ENCODE results near the gene CLIP1.
"Not testable (repeated sequence)": the region's sequence is repeated elsewhere in the genome, so short reads cannot be mapped to it uniquely, and the experiment has no call there.

CLIP1 gene

DNA sequence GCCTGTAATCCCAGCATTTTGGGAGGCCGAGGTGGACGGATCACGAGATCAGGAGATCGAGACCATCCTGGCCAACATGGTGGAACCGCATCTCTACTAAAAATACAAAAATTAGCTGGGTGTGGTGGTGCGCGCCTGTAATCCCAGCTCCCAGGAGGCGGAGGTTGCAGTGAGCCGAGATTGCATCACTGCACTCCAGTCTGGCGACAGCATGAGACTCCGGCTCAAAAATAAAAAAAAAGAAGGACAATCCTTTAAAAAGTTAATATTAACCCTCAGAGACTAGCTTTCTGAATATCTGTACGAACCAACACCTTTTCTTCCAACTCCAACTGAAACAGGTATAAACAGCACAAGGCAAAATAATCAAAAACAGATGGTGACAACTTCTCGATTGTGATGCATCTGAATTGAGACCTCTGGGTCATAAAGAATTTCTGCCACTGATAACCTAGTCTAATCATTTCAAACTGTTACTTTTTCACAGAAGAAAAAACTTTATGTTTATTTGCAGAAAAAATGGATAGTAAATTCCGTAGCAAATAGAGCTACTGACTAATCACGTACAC, 27.8 kb downstream of the CLIP1 start:
- DNase-seq, result no peak

DNA sequence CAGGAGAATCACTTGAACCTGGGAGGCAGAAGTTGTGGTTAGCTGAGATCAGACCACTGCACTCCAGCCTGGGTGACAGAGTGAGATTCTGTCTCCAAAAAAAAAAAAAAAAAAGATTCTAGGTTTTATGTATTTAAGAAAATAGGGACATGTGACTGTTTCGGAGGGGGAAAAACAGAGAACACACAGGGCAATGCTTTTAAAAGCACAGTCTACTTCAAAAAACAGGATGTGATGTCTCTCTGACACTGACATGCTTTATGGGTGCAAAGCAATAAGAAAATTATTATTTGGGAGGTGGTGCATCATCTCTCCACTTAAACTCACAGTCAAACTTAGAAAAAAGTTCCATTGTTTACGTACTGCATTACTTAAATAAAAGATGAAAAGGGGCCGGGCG, 28.7 kb downstream of the CLIP1 start:
- DNase-seq, result no peak

DNA sequence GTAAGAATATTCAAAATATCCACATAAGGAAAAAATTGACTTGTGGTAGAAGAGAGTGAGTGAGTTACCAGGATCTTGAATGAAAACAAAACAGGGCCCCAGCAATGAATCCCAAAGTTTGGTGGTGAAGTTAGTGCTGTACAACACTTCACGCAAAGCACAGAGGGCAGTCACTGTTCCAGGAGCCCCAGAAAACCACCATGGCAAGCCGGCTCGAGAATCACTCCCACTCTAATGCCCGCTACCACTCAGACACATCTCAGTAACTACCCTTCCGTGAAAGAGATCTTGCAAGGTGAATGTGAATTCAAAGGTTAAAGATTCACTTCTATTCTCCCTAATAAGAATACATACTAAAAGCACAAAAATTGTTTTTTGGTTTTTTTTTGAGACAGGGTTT, 30.1 kb downstream of the CLIP1 start:
- no peak for DNase-seq

DNA sequence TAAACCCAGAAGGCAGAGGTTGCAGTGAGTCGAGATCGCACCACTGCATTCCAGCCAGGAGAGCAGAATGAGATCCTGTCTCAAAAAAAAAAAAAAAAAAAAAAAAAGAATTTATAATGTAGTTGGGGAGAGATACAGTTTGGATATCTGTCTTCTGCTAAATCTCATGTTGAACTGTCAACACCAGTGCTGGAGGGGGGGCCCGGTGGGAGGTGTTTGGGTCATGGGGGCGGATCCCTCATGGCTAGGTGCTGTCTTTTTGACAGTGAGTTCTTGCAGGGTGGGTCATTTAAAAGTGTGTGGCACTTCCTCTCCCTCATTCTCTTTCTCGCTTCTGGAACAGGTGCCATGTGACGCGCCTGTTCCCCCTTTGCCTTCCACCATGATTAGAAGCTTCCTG, 32.8 kb downstream of the CLIP1 start:
- DNase-seq, result no peak

DNA sequence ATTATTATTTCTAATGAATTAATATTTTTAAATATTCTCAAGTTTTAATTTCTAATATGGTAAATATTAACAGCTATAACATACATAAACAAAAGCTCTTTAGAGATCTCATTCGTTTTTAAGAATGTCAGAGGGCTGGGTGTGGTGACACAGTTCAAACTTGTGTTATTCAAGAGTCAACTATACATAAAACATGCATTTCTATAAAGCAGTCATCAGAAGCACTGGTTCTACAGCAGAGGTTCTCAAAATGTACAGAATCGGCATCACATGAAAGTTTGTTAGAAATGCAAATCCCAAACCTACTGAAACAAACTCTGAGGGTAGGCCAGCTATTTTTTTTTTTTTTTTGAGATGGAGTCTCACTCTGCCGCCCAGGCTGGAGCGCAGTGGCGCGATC, 34.6 kb downstream of the CLIP1 start:
- DNase-seq, result no peak

DNA sequence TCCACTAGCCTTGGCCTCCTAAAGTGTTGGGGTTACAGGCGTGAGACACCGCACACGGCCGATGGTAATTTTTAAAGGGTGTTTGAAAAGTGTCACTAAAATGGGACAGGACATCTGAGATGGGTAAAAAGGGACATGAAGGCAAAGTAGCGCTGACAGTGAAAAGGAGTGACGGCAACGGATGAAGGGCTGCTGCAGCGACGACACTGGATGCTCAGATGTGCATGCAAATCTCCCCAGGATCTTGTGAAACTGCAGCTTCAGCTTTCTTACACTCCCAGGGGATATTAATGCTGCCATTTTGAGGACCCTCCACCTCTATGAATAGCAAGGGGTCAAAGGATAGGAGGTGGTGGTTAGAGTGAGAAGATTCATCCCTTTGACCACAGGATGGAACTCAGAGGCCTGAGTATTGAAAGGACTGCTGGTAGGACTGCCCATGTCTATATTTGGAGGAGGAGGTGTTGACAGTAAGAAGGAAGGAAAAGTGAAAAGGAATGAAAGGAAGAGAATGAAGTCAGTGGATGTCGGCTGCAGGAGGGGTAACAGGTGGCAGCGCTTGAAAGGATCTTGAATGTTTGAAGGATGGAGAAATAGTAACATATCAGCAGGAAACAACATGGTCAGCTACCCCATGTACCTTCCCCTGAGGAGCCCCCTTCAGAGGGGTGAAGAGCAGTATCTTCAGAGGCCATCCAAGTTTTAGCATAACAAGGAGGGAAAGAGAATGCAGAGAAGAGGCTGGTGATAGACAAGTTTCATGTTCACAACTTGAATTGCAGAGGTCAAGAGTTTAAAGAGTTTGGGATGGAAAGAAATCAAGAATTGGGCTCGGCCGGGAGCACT, 37.1 kb downstream of the CLIP1 start:
- no peak for DNase-seq

DNA sequence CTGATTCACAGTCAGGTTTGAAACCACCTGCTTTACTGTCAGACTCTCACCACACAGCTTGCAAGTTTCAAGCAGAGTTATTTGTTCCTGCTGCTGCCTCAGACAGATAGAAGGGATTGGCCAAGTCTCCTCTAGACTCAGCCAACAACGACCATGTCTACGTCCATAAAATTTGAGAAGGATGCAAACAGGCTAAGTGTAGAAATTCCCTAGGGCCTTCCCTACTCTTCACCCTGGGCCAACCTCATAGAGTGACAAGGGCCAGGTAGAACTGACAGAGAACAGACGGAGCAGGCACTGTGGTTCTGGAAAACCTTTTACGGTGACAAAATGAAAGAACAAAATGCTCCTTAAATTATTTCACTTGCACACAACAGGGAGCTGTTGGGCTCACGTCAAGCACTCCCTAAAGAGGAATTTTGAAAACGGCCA, 39.5 kb downstream of the CLIP1 start:
- no peak for DNase-seq

DNA sequence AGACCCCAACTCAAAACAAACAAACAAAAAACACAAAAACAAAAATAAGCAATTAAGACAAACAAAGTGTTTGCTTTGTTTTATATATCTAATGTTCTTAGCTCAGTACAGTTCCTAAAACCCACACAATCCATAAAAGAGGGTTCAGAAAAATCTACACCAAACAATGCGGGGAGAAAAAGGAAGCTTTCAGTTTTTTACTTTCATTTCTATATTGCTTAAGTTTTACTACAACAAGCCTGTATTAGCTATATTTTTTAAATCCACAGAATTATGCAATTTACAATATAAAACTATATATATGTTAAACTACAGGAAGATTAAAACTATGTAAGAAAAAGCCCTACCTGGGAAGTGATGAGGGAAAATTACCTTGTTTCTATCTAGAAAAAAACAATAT, 41.4 kb downstream of the CLIP1 start:
- no peak for DNase-seq

DNA sequence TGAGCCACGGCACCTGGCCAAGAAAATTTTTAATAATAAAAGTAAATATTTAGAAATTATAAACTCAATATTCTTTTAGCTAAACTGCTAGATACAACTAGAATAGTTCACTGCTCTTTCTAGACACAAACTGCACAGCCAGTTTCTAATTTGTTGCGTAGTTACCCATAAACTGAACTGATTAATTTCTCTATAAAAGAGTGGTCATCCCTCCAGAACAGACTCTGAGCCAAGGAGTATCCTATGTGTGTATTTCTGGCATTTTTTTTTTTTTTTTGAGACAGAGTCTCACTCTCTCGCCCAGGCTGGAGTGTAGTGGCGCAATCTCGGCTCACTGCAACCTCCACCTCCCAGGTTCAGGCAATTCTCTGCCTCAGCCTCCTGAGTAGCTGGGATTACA, 45.7 kb downstream of the CLIP1 start:
- not testable (repeated sequence) for DNase-seq

DNA sequence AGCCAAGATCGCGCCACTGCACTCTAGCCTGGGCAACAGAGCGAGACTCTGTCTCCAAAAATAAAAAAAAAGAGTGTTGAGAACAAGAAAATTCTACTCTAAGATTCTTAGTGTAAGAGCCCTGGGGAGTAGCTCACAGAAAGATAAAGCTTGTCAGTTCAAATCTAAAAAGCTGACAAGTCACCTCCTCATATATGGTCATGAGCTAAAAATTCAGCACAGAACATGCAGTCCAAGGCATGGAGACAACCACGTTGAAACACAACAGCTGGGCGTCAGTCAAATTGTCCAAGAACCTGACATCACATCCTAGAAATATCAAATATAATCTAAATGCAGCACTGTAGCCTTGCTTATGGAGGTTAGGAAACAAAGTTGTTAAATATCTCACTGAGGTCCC, 47.8 kb downstream of the CLIP1 start:
- DNase-seq, result no peak

DNA sequence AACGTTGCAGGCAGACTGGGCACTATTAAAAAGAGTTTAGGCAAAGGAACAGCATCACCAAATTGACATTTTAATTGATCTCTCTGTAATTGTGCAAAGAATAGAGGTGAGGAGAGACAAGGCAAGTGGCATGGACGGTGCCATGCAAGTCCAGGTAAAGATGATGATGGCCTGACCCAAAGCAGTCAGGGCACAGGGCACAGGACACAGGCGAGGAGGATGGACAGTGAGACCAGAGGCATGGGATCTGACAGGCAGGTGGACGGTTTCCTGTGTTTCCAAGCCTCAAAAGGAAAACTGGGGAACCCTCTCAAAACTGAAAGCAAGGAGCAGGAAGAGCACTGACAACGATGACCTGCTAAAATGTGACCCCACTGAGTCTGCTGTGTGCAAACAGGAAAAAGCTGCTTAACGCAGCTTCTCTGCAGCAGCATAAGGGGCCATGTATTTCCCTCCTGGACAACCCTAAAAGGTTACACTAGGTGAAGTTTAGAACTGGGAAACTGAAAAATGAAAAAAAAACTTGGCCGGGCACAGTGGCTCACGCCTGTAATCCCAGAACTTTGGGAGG, 50.9 kb downstream of the CLIP1 start:
- DNase-seq, result no peak

DNA sequence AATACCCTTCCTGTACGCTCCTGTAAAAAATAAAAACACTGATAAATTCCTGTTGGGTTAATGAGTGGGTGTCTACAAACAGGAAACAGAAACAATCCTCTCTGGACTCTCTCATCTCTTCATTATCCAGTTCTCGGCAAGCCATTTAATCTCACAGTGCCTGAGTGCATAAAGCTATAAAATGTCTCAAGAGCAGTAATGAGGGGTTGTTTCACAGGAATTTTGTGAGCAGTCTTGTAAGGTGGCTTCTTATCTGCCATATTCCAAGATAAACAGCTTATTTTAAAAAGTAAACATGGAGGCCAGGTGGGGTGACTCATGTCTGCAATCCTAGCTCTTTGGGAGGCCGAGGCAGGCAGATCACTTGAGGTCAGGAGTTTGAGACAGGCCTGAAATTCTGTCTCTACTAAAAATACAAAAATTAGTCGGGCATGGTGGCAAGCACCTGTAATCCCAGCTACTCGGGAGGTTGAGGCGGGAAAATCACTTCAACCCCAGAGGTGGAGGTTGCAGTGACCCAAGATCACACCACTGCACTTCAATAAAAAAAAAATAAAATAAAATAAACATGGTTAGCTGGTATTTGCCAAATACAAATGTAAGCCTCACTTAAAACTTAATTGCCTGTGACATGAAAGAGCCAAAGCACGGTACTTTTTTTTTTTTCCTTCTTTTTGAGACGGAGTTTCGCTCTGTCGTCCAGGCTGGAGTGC, 54.0 kb downstream of the CLIP1 start:
- no peak for DNase-seq

DNA sequence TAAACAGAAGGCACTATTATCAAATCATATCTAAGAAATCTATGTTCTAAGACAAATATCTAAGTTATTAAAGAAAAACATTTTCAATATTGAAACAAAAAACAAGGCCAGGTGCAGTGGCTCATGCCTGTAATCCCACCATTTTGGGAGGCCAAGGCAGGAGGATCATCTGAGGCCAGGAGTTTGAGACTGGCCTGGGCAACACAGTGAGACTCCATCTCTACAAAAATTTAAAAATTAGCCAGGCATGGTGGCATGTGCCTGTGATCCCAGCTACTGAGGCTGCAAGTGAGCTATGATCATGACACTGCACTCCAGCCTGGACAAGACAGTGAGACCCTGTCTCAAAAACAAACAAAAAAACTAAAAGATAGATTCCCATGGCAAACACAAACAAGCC, 54.8 kb downstream of the CLIP1 start:
- DNase-seq, result not testable (repeated sequence)

DNA sequence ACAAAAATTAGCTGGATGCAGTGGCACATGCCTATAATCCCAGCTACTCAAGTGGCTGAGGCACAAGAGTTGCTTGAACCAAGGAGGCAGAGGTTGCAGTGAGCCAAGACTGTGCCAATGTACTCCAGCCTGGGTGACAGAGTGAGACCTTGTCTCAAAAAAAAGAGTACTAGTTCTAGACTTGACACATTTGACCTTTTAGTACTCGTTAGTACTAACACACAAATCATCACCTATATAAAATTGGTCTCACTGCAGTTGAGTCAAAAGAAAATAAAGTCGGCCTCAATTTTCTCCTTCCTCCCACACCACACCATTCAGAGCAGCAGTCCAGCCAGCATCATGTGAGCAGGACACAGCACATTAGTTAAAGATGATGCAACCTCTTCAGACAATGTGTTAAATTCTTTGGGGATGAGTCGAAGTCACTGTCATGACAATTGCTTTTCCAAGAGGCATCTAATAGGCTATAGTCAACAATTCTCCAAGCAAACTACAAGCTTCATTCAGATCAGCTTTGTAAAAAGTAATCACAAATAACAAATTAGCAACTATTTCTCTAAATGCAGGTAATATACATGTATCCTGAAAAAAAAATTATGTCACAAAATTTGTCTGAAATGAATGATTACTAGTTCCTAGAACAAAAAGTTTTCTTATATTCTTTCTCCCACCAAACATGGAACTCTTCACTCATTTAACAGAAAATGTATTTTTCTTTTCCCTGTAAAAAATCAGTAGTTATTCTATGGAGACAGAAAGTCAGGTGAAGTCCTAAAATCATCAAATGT, 55.6 kb downstream of the CLIP1 start:
- DNase-seq, result no peak

DNA sequence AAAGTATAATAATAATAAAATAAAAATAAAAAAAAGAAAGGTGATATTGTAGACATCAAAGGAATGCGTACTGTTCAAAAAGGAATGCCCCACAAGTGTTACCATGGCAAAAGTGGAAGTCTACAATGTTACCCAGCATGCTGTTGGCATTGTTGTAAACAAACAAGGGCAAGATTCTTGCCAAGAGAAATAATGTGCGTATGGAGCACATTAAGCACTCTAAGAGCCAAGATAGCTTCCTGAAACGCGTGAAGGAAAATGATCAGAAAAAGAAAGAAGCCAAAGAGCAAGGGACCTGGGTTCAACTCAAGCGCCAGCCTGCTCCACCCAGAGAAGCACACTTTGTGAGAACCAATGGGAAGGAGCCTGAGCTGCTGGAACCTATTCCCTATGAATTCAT, 57.2 kb downstream of the CLIP1 start:
- DNase-seq, result not testable (repeated sequence)

DNA sequence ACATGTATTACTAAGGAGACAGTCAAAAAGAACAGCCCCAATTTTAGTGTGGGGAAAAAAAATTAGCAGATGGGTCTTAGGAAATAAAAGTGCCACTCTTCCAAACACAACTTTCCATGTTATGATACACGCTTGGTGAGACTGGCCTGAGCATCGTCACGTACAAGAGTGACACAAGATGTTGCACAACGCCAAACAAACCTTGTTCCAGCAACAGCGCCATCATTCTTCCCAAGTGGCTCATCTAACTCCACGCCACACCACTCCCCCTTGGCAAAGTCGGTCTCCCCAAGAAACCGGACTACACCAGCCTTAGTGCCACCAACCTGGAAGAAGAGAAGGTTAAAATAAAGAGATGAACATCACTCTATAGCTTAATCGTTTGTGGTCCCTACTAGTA, 58.7 kb downstream of the CLIP1 start:
- DNase-seq, result no peak

DNA sequence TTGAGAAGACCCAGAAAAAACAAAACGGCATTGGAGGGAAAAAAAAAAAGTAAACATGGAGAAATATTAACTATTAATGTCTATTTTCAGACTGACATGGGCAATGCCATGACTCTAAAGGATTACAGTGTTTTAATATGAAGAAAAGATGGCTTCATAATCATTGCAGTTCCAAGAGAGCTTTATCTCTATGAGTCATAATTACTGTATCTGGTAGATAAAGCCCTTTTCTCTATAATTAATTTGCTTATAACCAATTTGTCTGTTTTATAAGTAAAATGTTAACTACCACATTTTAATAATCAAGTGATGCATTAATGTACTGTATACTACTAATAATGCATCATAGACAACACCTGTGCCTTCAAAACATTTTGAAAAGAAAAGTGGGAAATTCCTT, 59.7 kb downstream of the CLIP1 start:
- DNase-seq, result no peak

DNA sequence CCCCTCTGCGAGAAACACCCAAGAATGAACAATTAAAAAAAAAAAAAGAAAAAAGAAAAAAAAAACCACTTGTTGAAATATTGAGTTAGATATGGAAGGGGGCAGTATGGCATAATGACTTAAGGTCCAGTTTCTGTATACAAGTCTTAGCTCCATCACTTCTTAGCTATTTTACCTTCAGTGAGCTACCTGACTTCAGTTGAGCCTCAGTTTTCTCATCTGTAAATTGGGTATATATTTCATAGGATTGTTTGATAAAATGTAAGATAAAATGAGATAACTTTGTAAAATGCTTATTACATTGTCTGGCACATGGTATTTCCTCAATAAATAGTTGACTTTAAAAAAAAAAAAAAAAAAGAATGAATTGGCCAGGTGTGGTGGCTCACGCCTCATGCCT, 64.1 kb downstream of the CLIP1 start:
- DNase-seq, result not testable (repeated sequence)

DNA sequence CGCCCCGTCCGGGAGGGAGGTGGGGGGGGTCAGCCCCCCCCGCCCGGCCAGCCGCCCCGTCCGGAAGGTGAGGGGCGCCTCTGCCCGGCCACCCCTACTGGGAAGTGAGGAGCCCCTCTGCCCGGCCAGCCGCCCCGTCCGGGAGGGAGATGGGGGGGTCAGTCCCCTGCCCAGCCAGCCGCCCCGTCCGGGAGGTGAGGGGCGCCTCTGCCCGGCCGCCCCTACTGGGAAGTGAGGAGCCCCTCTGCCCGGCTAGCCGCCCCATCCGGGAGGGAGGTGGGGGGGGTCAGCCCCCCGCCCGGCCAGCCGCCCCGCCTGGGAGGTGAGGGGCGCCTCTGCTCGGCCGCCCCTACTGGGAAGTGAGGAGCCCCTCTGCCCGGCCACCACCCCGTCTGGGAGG, 64.9 kb downstream of the CLIP1 start:
- DNase-seq, result not testable (repeated sequence)

DNA sequence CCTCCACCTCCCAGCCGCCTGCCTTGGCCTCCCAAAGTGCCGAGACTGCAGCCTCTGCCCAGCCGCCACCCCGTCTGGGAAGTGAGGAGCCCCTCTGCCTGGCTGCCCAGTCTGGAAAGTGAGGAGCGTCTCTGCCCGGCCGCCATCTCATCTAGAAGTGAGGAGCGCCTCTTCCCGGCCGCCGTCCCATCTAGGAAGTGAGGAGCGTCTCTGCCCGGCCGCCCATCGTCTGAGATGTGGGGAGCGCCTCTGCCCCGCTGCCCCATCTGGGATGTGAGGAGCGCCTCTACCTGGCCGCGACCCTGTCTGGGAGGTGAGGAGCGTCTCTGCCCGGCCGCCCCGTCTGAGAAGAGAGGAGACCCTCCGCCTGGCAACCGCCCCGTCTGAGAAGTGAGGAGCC, 65.5 kb downstream of the CLIP1 start:
- not testable (repeated sequence) for DNase-seq

DNA sequence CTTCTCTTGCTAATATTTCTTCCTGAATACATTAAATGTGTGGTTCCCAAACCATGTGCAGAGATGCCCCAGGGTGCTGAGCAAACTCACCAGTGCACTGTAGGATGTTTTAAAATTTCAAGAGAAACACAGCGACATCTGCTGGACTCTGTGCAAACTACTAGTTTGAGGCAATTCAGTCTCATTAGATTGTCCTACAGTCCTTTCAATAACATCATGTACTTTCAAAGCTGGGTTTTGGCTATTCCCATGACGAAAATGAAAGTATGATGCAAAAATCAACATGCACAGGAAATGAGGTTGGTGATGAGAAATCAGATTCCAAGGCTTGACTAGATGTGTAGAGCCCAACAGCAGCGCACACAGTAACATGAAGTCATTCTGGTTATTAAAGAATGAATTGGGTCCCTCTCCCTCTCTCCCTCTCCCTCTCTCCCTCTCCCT, 66.3 kb downstream of the CLIP1 start:
- DNase-seq, result peak in 2 of 4 experiments; percentile 28 to 40

DNA sequence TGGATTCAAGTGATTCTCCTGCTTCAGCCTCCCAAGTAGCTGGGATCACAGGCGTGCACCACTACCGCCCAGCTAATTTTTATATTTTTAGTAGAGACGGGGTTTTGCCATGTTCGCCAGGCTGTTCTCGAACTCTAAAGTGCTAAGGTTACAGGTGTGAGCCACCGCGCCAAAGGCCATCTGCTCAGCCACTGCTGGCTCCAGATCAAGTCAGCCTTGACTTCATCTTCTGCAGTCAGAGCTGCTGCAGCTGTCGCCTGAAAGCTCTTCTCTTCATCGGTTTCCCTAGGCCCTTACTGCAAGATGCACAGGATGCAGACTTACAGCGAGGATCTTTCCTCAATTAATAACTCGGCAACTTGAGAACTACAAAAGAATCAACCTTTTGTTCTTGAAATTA, 66.8 kb downstream of the CLIP1 start:
- no peak for DNase-seq

All from activated naive CD4-positive, alpha-beta T cell (primary cell).